GM19351 (cell line): ENCODE measurements around the gene CHRNA7.
"Not testable (repeated sequence)": the region's sequence is repeated elsewhere in the genome, so short reads cannot be mapped to it uniquely, and the experiment has no call there.

ENCODE experiments used
- ATAC-seq: cut with Tn5 transposase; IDR thresholded peaks from one replicate; pipeline ENCODE4 v1.9.1; 2021; ENCODE audit warnings: mild to moderate bottlenecking, moderate library complexity; ENCODE audit not compliant: unreplicated experiment

CHRNA7 gene

GRCh38 chr15:32119694-32120330 lies 89.5 kb downstream of the CHRNA7 start:
- ATAC-seq = no peak

- no peak for ATAC-seq
Observed at GRCh38 chr15:32120577-32121383, 90.5 kb downstream of the CHRNA7 start.

GRCh38 chr15:32121384-32121695 lies 91.0 kb downstream of the CHRNA7 start:
- no peak for ATAC-seq

- no peak for ATAC-seq
Observed at GRCh38 chr15:32122013-32122412, 91.7 kb downstream of the CHRNA7 start.

GRCh38 chr15:32123473-32123872 lies 93.2 kb downstream of the CHRNA7 start:
- no peak for ATAC-seq

DNA sequence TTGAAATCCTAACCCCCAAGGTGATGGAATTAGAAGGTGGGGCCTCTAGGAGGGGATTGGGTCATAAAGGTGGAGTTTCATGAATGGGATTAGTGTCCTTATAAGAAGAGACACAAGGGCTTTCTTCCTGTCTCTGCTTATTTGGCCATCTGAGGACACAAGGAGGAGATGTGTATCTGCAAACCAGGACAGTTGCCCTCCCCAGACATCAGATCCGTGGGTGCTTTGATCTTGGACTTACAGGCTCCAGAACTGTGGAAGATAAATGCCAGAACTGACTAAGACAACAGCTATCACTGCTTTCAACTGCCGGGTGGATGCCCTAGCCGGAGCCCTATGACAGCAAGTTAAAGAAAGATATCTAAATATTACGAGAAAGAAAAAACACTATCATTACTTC lies 94.4 kb downstream of the CHRNA7 start:
- no peak for ATAC-seq

- no peak for ATAC-seq
Observed at GRCh38 chr15:32125595-32125994, 95.3 kb downstream of the CHRNA7 start.

GRCh38 chr15:32129815-32130214 lies 99.5 kb downstream of the CHRNA7 start:
- no peak for ATAC-seq

GRCh38 chr15:32130823-32131222 lies 100.5 kb downstream of the CHRNA7 start:
- no peak for ATAC-seq

DNA sequence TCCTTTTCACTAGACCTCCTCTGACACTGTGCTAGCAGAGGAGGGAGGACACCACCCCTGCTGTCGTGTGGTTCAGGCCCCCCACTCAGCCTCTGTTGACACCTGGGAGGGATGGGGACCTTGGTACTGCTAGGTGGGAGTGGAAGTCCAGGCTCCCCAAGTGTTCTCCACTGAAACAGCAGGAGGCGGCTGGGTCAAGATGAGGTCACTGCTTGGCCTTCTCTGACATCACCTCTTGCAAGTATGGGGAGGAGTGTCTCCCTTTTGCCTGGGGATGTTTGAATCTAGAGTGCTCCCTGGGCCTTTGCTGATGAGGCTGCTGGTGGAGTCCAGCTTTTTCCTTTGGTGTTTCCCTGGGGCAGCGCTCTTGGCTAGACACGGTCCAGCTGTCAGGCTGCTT lies 101.5 kb downstream of the CHRNA7 start:
- no peak for ATAC-seq

DNA sequence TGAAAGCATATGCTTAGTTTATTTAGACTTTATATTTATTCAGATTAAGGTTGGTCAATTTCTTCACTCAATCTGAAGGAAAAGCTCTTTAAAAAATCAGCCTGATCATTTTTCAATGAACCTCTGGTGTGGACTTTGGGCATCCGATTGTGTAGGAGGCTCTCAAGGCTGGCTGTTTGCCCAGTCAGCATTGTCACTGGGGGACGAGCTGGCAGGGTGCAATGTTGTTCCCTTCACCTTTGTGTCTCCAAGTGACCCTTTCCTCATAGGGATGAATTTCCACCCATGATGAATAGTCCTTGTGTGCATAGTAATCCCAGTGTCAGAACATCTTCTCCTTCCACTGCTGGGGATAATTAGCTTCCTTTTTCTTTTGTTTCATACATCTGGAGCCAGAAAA lies 102.5 kb downstream of the CHRNA7 start:
- no peak for ATAC-seq

DNA sequence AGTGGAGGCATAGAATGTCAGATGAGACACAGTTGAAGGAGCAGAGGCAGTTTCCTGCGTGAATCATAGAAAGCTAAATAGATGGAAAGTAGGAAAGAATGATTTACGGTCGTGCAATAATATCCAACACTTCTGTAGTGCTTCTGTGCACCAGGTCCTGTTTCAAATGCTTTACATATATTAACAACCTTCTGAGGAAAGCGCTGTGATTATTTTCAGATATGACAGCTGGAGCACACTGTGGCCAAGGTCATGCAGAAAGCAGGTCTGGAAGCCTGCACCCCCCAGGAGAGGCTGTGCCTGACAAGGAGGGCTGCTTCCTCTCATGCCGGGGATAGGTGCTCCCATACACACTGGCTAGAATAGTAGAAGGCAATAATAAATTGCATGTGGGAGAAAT lies 104.5 kb downstream of the CHRNA7 start:
- no peak for ATAC-seq

- ATAC-seq = no peak
Observed at GRCh38 chr15:32135335-32135734, 105.0 kb downstream of the CHRNA7 start.

DNA sequence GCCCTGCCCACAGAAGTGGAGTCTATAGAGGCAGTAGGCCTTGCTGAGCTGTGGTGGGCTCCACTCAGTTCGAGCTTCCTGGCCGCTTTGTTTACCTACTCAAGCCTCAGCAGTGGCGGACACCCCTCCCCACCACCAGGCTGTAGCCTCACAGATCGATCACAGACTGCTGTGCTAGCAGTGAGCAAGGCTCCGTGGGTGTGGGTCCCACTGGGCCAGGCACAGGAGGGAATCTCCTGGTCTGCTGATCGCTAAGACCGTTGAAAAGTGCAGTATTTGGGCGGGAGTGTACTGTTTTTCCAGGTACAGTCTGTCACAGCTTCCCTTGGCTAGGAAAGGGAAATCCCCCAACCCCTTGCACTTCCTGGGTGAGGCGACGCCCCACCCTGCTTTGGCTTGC lies 115.2 kb downstream of the CHRNA7 start:
- ATAC-seq = not testable (repeated sequence)

DNA sequence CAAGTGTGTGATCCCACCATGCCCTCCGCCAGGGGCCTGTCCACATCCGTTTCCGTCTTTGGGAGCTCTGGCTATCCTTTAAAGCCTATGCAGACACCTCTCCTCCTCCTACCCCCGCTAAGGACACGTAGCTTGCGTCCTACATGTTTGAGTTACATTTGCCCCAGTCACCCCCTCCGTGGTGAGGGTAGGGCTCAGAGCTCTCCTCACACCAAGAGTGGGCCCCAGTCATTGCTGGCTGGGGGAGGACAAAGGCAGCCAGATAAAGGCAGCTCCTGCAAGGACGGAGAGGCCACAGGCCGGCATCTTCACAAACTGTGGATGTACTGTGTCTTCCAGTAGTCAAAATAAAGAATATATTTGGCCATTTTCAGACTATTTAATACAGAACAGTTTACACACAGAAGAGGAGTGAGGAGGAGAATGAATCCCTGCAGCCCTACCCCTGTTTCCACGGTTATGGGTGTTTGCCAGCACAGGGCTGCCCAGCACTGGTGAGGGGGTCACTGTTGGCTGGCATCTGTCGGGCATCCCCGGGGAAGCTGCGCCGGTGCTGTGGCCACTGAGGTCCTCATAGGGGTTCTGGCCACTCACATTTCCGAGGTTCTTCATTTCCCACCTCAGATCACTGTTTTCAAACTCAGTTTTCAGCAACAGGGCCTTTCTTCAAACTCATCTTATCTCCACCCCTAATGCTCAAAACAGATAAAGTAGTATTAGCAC lies 118.7 kb downstream of the CHRNA7 start:
- ATAC-seq = no peak

- no peak for ATAC-seq
Observed at GRCh38 chr15:32152574-32152973, 122.3 kb downstream of the CHRNA7 start.

DNA sequence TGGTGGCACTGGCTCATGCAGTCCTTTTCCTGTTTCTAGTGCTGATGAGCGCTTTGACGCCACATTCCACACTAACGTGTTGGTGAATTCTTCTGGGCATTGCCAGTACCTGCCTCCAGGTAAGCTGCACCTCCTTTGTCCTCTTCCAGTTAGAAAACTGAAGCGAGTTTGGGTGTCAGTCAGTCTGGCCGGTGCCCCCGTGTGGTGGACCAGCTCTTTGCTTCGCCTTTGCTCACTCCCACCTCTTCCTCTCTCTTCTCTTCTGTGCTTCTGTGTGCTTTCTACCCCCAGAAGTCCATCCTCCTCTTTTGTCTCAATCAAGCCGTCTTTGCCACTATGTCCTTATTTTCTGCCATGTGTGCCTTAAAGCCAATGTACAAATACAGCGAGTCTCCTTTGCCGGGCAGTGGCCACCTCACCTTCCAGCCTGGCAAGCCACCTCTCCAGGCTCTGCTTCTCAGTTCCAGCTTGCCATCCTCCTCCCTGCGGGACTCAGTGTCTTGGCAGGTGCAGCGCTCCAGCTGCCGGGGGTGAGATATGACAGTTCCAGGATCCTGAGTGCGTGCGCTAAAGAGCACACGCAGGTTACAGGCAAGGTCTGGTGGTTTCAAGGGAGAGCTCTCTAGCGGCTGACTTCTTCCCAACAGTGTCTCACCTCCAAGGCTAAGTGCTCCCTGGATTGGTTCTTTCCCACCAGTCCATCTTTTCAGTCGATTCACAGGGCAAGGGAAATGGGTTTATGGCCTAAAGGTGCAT lies 123.7 kb downstream of the CHRNA7 start:
- not testable (repeated sequence) for ATAC-seq

DNA sequence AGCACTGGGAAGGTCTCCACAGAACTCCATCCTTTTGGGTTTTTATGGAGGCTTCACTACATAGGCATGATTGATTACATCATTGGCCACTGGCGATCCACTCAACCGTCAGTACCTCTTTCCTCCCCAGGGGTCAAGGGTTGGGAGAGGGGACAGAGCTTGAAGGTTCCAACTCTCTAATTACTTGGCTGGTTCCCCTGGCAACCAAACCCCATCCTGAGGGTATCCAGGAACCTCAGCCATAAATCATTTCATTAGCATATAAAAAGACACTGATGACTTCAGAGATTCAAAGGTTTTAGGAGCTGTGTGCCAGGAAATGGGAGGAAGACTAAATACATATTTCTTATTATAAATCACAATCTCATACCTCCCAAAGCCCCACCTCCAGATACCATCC lies 131.8 kb downstream of the CHRNA7 start:
- not testable (repeated sequence) for ATAC-seq

DNA sequence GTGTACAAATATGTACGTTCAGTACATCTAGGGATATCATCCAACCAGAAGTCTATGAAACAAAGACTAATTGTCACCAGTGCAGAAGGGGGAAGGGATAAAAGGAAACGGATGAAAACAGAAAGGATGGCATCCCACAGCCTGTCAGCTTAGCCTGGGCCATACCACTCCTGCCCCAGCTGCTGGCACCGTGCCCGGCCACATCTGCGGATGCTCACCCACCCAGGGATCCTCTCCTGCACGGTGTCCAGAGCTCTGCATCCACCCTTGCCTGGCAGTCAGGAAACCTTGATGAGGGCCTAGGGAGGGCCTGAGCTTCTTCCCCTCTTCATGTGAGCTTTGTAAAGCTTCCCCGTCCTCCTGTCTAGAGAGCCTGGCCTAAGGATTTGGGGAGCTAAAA lies 133.8 kb downstream of the CHRNA7 start:
- not testable (repeated sequence) for ATAC-seq

- ATAC-seq = not testable (repeated sequence)
Observed at GRCh38 chr15:32164747-32165146, 134.4 kb downstream of the CHRNA7 start.

- ATAC-seq = not testable (repeated sequence)
Observed at GRCh38 chr15:32165775-32166174, 135.5 kb downstream of the CHRNA7 start.
